Suprapubic skin (tissue), 3 donors: ENCODE data around the gene AADAC.

Source experiments
- CTCF ChIP-seq, 2 donors: fragments of 200-600 bp in 1 of 2; fragments of 450-650 bp in 1 of 2; sonication (generic) in 1 of 2; IDR thresholded peaks; one replicate each; pipeline ENCODE4 v1.5.1; 2016 to 2019; ENCODE audit warnings: antibody characterized with exemption in 2 of 2, mild to moderate bottlenecking in 1 of 2, moderate library complexity in 1 of 2
- POLR2A ChIP-seq, 2 donors: fragments of 450-650 bp; IDR thresholded peaks; one replicate each; pipeline ENCODE4 v1.6.1; 2017; ENCODE audit warnings: antibody characterized with exemption in 2 of 2, mild to moderate bottlenecking in 2 of 2, moderate library complexity in 2 of 2

- TF ChIP-seq CTCF (IDR thresholded peaks at IDR 0.05) (no peak), POLR2A (IDR thresholded peaks at IDR 0.05) (no peak)
Observed at GRCh38 chr3:151867666-151868065, 53.8 kb downstream of the AADAC start.
